Upper lobe of left lung (tissue), 4 donors: Measurements from ENCODE around the gene TERF2IP.

Experiments used
- EP300 ChIP-seq, 4 donors: sonication (generic); formaldehyde crosslinking; IDR thresholded peaks; one replicate each; pipeline ENCODE4 v1.5.1; 2017; ENCODE audit warnings: antibody characterized with exemption in 4 of 4, control low read depth in 2 of 4
- POLR2AphosphoS5 ChIP-seq, 2 donors: sonication (generic); formaldehyde crosslinking; IDR thresholded peaks; one replicate each; pipeline ENCODE4 v1.5.1; 2017; ENCODE audit warnings: antibody characterized with exemption in 2 of 2
- TF ChIP-seq, protein P1 (sequence below), 6 experiments: fragments of 450-650 bp in 4 of 6; fragments of 200-600 bp in 2 of 6; sonication (generic) in 2 of 6; IDR thresholded peaks; one replicate each; pipeline ENCODE4 v1.5.1; 2016 to 2019; ENCODE audit warnings: antibody characterized with exemption in 6 of 6

DNA sequence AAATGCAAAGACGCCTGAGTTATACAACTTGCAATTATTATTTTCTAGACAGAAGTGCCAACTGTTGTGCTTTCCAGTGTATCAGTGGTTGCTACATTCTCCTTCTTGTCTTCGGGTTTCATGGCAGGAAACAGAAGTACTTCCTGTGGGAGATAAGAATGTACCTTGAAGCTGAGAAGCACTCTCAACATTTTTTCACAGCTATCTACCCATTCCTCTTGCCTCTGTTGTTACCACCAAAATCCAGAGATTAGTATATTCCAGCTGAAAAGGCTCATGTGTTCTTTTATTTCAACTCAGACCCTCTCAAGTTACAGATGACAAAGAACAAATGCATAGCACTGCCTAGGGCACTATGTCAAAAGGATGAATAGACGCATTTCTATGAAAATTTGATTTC, 19.7 kb upstream of the TERF2IP start:
- TF ChIP-seq, protein P1, sequence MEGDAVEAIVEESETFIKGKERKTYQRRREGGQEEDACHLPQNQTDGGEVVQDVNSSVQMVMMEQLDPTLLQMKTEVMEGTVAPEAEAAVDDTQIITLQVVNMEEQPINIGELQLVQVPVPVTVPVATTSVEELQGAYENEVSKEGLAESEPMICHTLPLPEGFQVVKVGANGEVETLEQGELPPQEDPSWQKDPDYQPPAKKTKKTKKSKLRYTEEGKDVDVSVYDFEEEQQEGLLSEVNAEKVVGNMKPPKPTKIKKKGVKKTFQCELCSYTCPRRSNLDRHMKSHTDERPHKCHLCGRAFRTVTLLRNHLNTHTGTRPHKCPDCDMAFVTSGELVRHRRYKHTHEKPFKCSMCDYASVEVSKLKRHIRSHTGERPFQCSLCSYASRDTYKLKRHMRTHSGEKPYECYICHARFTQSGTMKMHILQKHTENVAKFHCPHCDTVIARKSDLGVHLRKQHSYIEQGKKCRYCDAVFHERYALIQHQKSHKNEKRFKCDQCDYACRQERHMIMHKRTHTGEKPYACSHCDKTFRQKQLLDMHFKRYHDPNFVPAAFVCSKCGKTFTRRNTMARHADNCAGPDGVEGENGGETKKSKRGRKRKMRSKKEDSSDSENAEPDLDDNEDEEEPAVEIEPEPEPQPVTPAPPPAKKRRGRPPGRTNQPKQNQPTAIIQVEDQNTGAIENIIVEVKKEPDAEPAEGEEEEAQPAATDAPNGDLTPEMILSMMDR (IDR thresholded peaks at IDR 0.05), result no peak
- TF ChIP-seq EP300 (IDR thresholded peaks at IDR 0.05) (no peak), POLR2AphosphoS5 (IDR thresholded peaks at IDR 0.05) (no peak)
